Activated gamma-delta T cell treated with Interleukin-2 at 50 U/mL for 16 hours (primary cell): ENCODE data around the gene ADAM10.

Experiments used
- DNase-seq: peaks from one replicate; pipeline ENCODE4 v3.0.0-alpha.2; 2020

ADAM10 gene

DNA sequence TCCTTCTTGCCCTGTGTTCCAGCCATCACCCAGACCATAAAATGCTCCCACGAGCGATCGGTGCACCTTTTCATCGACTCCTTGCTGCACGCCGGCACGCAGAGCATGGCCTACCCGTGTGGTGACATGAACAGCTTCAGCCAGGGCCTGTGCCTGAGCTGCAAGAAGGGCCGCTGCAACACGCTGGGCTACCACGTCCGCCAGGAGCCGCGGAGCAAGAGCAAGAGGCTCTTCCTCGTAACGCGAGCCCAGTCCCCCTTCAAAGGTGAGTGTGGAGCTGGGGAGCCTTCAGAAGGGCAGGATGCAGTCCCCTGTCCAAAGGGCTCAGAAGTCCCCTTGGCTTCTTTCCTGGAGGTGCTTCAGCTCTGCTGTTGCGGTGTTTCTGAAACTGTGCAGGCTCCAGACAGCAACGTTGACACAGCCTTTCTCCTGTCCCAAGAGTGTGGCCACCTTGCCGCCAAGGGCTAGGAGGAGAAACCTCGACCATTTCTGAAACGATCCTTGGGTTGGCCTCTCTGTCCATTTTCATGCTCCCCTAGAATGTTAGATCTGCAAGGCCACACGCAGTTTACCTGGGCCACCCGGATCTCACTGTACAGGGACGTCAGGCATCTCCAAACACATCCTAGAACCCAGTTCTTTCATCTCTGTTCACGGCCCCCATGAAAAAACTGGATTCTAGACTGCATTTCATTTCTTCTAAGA lies 201.0 kb downstream of the ADAM10 start:
- no peak for DNase-seq

DNA sequence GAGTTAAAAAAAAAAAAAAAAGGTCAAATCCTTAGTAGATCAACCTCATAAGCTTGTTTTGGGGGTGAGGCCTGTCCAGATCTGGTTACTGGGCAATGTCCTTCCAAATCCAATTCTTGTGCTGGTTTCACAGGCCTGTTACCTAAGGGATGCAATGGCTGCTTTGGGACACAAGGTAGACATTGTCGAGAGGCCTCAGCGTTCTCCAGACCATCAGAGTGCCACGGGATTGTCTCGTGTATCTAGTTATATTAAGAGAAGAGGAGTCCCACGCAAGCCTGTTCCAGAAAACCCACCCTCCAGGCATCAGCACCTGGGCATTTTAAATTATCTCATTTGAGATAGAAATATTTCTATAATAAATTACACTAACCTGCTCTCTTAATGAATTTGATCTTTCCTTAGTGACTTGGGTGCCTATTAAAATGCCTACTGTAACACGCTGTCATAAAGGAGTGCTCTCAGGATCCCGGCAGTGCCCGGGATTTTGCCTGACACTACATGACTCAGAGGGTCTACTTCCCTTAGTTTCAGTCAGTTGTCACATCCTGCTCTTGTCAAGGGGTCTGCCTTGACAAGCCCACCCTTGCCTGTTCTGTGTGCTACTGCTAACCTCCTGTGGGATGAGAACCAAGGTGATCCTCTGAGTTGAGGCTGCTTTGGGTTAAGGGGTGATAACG lies 201.7 kb downstream of the ADAM10 start:
- DNase-seq: no peak

DNA sequence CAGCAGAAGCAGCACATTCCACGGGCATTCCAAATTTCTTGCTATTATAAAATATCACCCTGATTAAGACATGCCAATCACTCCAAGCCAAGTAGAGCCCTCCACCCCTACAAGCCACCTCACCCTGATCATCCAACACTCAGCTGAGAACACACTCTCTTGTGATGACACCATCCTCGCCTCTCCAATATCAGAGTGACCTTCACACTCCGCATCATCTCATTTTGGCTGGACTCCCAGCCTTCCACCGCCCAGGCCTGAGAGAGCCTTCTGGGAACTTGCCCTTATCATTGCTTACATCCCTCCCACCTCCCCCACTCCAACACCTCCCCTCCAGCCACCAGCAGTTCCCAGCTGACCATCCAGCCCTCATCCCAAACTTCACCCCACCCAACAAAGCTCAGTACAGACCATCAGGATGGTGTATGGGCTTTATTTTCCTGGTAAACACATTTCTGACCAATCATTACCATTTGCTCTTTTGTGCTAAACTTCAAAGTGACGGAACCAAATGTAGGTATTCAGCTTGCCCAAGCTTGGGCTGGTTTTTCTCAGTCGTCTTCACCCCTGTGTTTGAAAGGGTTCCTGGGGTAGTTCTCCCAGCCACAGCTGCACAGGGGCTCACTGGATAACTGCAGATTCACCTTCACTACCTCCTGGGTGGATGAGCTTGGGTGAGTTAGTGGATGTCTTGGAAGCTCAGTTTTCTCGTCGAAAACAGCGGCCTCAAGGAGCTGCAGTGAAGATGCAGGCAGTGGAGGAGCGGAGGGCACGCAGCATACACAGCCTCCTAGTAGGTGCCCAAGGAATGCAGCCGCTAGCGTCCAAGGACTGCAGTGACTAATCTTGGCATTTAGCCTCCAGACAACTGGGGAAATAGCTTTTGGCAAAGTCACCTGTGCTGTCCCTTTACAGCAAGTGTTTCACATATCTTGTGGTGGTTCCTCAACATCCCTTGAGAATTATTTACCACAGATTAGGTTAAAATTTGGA lies 202.6 kb downstream of the ADAM10 start:
- DNase-seq: no peak

DNA sequence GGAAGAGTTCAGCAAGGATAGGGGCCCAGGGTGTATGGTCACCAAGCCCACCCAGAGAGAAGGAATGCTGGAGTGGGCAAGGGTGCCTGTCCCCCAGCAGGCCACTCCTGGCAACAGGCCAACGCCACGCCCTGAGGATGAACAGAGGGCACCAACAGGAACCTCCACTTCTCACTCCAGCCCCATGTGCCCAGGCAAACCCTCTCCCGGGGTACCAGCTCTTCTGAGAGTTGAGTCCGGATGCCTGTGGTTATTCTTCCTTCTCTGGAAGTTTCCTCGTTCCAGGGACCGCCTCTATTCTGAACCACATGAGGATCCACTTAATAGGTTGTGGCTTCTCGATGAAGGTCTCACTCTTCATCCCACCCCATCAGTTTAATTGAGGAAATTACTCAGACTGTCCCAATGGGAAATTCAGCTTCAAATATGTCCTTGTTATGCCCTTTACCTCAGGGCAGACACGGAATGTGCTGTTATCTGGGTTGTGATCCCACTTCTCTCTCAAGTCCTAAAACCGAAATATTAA lies 203.4 kb downstream of the ADAM10 start:
- no peak for DNase-seq

DNA sequence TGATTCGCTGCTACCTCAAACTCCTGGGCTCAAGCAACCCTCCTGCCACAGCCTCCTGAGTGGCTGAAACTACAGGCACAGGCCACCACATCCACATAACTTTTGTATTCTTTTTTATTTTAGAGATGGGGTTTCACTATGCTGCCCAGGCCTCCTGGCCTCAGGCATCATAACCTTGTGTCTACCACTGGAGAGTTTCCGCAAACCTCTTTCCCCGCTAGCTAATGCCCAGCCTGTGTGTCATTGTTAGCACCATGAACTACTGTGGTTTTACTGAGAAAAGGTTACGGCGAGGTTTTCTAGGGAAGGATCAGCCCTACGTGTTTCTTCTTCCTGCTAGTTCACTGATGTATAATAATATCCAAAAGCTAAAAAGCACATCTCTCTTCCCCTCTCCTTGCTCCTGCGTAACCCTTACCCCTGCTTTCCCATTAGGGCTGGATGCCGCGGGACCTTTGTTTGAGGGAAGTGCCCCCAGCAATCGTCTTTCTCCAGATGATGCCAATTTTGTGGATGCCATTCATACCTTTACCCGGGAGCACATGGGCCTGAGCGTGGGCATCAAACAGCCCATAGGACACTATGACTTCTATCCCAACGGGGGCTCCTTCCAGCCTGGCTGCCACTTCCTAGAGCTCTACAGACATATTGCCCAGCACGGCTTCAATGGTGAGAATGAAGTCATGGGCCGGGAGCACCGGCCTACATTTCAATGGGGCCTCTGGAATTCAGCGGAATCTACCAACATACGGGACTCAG lies 204.0 kb downstream of the ADAM10 start:
- no peak for DNase-seq

DNA sequence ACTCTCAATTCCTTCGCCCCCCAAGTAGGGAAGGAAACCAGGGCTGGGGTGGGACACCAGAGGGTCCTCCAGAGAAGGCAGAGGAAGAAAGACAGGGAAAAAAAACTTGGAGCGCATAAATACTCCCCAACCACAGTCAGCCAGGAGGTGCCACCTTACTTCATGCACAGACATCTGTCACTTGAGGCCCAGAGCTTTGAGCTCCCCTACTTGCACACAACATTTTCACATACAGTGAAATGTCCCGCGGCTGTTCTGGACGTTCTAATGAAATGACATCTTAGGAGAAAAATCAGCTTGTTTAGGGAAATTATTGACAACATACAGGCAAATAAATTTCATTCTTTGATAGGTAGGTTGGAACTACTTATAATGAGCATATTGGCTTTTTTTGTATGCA lies 204.8 kb downstream of the ADAM10 start:
- DNase-seq: no peak

DNA sequence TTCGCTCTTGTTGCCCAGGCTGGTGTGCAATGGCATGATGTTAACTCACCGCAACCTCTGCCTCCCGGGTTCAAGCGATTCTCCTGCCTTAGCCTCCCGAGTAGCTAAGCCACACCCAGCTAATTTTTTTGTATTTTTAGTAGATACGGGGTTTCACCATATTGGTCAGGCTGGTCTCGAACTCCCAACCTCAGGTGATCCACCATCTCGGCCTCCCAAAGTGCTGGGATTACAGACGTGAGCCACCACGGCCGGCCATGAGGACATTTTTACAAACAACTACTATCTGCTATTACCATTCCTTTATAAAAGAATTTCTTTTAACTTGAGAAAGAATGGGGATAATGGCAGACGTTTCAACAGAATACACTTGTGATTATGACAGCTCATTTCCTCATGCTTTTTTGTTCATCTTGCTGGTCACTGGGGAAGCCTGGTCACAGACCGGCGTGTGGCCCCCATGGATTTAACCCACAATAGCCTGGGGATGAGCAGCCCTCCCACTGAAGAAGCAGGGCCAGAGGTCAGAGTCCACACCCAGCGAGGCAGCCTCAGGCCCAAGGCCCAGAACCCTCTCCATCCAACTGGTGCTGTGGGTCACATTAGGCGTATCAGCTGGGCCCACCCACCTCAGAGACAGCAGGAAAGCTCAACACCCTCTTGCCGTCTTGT lies 205.7 kb downstream of the ADAM10 start:
- no peak for DNase-seq

DNA sequence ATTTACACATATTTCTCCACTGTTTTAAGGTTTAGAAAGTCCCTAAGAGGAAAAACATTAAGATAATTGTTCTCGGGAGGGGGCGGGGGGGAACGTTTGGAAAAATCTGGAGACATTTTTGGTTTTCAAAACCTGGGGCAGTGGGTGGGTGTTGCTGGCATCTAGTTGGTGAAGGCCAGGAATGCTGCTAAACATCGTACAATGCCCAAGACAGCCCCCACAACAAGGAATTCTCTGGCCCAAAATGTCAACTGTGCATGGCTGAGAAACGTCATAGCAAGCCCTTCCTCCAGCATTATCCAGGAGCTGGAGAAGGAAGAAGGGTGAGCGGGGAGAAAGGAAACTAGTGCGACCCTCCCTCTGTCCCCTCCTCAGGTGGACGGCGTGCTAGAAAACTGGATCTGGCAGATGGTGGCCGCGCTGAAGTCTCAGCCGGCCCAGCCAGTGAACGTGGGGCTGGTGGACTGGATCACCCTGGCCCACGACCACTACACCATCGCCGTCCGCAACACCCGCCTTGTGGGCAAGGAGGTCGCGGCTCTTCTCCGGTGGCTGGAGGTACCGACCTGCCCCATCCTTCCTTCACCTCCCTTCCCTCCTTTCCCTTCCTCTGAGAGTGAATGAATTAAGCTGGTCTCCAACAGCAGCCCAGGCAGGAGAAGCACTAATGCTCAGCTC lies 208.0 kb downstream of the ADAM10 start:
- DNase-seq: no peak

DNA sequence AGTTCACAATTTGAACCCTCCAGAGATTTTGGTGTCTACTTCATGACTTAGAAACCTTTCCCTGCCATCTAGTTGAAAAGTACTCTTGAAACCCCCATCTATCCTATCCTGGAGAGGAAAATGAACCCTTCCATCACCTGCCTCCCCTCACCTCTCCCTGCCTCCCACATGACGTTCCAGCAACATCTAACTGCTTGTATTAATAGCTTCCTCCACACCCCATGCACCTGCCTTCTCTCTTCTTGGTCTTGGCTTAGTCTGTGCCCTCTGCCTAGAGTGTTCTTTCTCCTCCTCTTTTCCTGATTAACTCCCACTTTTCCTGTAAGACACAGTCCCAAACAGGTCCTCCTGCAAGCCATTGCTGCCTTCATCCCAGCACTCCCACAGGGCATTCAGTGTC lies 210.0 kb downstream of the ADAM10 start:
- no peak for DNase-seq

DNA sequence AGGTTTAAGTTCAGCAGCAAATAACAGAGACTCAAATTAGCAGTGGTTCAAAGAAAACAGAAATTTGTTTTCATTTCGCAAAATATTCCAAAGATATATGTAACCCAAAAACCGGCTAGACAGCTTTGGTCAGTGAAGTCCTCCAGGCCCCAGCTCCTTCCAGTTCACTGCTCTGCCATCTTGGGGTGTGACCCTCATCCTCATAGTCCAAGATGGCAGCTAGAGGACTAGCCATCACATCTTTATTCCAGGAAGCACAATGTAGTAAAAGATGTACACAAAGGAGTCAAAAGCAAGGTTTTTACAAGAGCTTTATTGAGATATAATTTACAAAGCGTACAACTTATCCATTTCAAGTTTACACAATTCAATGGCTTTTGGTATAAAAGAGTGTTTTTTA lies 210.6 kb downstream of the ADAM10 start:
- no peak for DNase-seq
